Stimulated activated CD4-positive, alpha-beta T cell treated with anti-CD3 and anti-CD28 coated beads, Interleukin-12 subunit alpha, Interleukin-12 subunit beta, amount 100 ng/mL, for 4 hours (primary cell): ENCODE results near the gene VMA21.

ENCODE experiments used
- DNase-seq: peaks from one replicate; pipeline ENCODE4 v3.0.0-alpha.2; 2020

Gene VMA21

GRCh38 chrX:151396825-151397740 lies at the start of gene VMA21:
Gene VMA21 (plus strand): TSS chrX:151397206. CDS start chrX:151397309, 103 bp downstream.
- peak; percentile 78 for DNase-seq

- no peak for DNase-seq
Observed at GRCh38 chrX:151359341-151359740, 37.7 kb upstream of the VMA21 start.

GRCh38 chrX:151359931-151360871 lies 36.8 kb upstream of the VMA21 start:
- peak; percentile 34 for DNase-seq

- DNase-seq, result no peak
Observed at GRCh38 chrX:151363316-151363715, 33.7 kb upstream of the VMA21 start.

- no peak for DNase-seq
Observed at GRCh38 chrX:151365579-151365978, 31.4 kb upstream of the VMA21 start.

- no peak for DNase-seq
Observed at GRCh38 chrX:151370906-151371305, 26.1 kb upstream of the VMA21 start.

GRCh38 chrX:151384807-151385206 lies 12.2 kb upstream of the VMA21 start:
- no peak for DNase-seq

- no peak for DNase-seq
Observed at GRCh38 chrX:151386838-151387459, 10.1 kb upstream of the VMA21 start.

- DNase-seq, result no peak
Observed at GRCh38 chrX:151391722-151392121, 5.3 kb upstream of the VMA21 start.

GRCh38 chrX:151393514-151393913 lies 3.5 kb upstream of the VMA21 start:
- DNase-seq, result no peak

GRCh38 chrX:151396042-151396824 lies 773 bp upstream of the VMA21 start:
- peak; percentile 20 for DNase-seq

- no peak for DNase-seq
Observed at GRCh38 chrX:151397741-151398070, 700 bp downstream of the VMA21 start.

- no peak for DNase-seq
Observed at GRCh38 chrX:151398346-151398745, 1.3 kb downstream of the VMA21 start.

GRCh38 chrX:151402719-151403390 lies 5.8 kb downstream of the VMA21 start:
- DNase-seq, result no peak

- no peak for DNase-seq
Observed at GRCh38 chrX:151416579-151416978, 19.6 kb downstream of the VMA21 start.

- no peak for DNase-seq
Observed at GRCh38 chrX:151419782-151420181, 22.8 kb downstream of the VMA21 start.

GRCh38 chrX:151424505-151424904 lies 27.5 kb downstream of the VMA21 start:
- no peak for DNase-seq

- DNase-seq, result no peak
Observed at GRCh38 chrX:151448509-151448908, 51.5 kb downstream of the VMA21 start.

- no peak for DNase-seq
Observed at GRCh38 chrX:151458824-151459223, 61.8 kb downstream of the VMA21 start.
